ENCODE results near the gene IQCK. TPM values are rescaled to one million over a fixed set of nuclear protein-coding genes. Genes with fewer than 3 reads are reported as not detected.
"Not testable (repeated sequence)": the region's sequence is repeated elsewhere in the genome, so short reads cannot be mapped to it uniquely, and the experiment has no call there.

IQCK gene
- total RNA-seq, 1 experiment from 2014 or later, result 2.6 TPM

- Histone ChIP-seq H3K36me3 (no peaks in the 10 kb centered on the region), H3K4me3 (no peak overlapping the region), H3K4me1 (peaks cover 10% of the 10 kb centered on the region), H3K27me3 (no peaks in the 10 kb centered on the region), H3K27ac (0 out of 2 replicates have a peak overlapping the region, but pooled peaks have one; percentile 0), H3K9me3 (replicated peaks) (peaks cover 4% of the 10 kb centered on the region; the same call in 1 of the 2 replicates)
- peak; percentile 75 to 87 for DNase-seq
Measured at GRCh38 chr16:19771796-19772195, 53.7 kb downstream of the IQCK start.

GRCh38 chr16:19774024-19774423 lies 56.0 kb downstream of the IQCK start:
- DNase-seq, result no peak
- Histone ChIP-seq H3K27me3 (no peaks in the 10 kb centered on the region), H3K27ac (no peak overlapping the region), H3K36me3 (no peaks in the 10 kb centered on the region), H3K9me3 (replicated peaks) (peaks cover 3% of the 10 kb centered on the region; the same call in 1 of the 2 replicates), H3K4me3 (no peak overlapping the region), H3K4me1 (peaks cover 10% of the 10 kb centered on the region)

GRCh38 chr16:19776147-19776546 lies 58.1 kb downstream of the IQCK start:
- peaks cover 13% of the 10 kb centered on the region for H3K4me1 ChIP-seq
- DNase-seq, result no peak
- no peak overlapping the region for H3K27ac ChIP-seq
- no peaks in the 10 kb centered on the region for H3K27me3 ChIP-seq
- H3K4me3 ChIP-seq, result no peak overlapping the region
- H3K36me3 ChIP-seq, result no peaks in the 10 kb centered on the region
- no peaks in the 10 kb centered on the region for H3K9me3 ChIP-seq (replicated peaks)

- Histone ChIP-seq H3K4me1 (peaks cover 10% of the 10 kb centered on the region), H3K4me3 (no peak overlapping the region), H3K27me3 (no peaks in the 10 kb centered on the region), H3K9me3 (replicated peaks) (no peaks in the 10 kb centered on the region), H3K36me3 (no peaks in the 10 kb centered on the region), H3K27ac (no peak overlapping the region)
- DNase-seq, result no peak
Measured at GRCh38 chr16:19776565-19776964, 58.5 kb downstream of the IQCK start.

- no peak for DNase-seq
- 0 out of 2 replicates have a peak, but pooled peaks cover 3% of the 10 kb centered on the region for H3K4me1 ChIP-seq
- H3K9me3 ChIP-seq (replicated peaks), result no peaks in the 10 kb centered on the region
- H3K36me3 ChIP-seq, result no peaks in the 10 kb centered on the region
- no peak overlapping the region for H3K4me3 ChIP-seq
- no peaks in the 10 kb centered on the region for H3K27me3 ChIP-seq
- H3K27ac ChIP-seq, result no peak overlapping the region
Measured at GRCh38 chr16:19780321-19780720, 62.2 kb downstream of the IQCK start.

GRCh38 chr16:19781226-19781625 lies 63.2 kb downstream of the IQCK start:
- no peaks in the 10 kb centered on the region for H3K9me3 ChIP-seq (replicated peaks)
- H3K27ac ChIP-seq, result no peak overlapping the region
- H3K4me3 ChIP-seq, result no peak overlapping the region
- 0 out of 2 replicates have a peak, but pooled peaks cover 3% of the 10 kb centered on the region for H3K4me1 ChIP-seq
- DNase-seq, result no peak
- H3K36me3 ChIP-seq, result no peaks in the 10 kb centered on the region
- no peaks in the 10 kb centered on the region for H3K27me3 ChIP-seq

- no peak for DNase-seq
- H3K4me1 ChIP-seq, result 0 out of 2 replicates have a peak, but pooled peaks cover 3% of the 10 kb centered on the region
- no peaks in the 10 kb centered on the region for H3K9me3 ChIP-seq (replicated peaks)
- no peak overlapping the region for H3K27ac ChIP-seq
- H3K27me3 ChIP-seq, result no peaks in the 10 kb centered on the region
- no peak overlapping the region for H3K4me3 ChIP-seq
- no peaks in the 10 kb centered on the region for H3K36me3 ChIP-seq
Measured at GRCh38 chr16:19783363-19784182, 65.5 kb downstream of the IQCK start.

GRCh38 chr16:19784183-19784736 lies 66.2 kb downstream of the IQCK start:
- no peak overlapping the region for H3K4me3 ChIP-seq
- no peak for DNase-seq
- H3K27me3 ChIP-seq, result no peaks in the 10 kb centered on the region
- H3K9me3 ChIP-seq (replicated peaks), result no peaks in the 10 kb centered on the region
- no peak overlapping the region for H3K27ac ChIP-seq
- no peaks in the 10 kb centered on the region for H3K36me3 ChIP-seq
- 0 out of 2 replicates have a peak, but pooled peaks cover 3% of the 10 kb centered on the region for H3K4me1 ChIP-seq

GRCh38 chr16:19785081-19785480 lies 67.0 kb downstream of the IQCK start:
- Histone ChIP-seq H3K27ac (no peak overlapping the region), H3K9me3 (replicated peaks) (no peaks in the 10 kb centered on the region), H3K27me3 (no peaks in the 10 kb centered on the region), H3K36me3 (no peaks in the 10 kb centered on the region), H3K4me1 (0 out of 2 replicates have a peak, but pooled peaks cover 3% of the 10 kb centered on the region), H3K4me3 (no peak overlapping the region)
- no peak for DNase-seq

- Histone ChIP-seq H3K9me3 (replicated peaks) (no peaks in the 10 kb centered on the region), H3K27me3 (no peaks in the 10 kb centered on the region), H3K36me3 (no peaks in the 10 kb centered on the region), H3K4me1 (0 out of 2 replicates have a peak, but pooled peaks cover under 1% of the 10 kb centered on the region), H3K27ac (no peak overlapping the region), H3K4me3 (no peak overlapping the region)
- DNase-seq, result no peak
Measured at GRCh38 chr16:19785512-19786130, 67.5 kb downstream of the IQCK start.

GRCh38 chr16:19801369-19801768 lies 83.3 kb downstream of the IQCK start:
- not testable (repeated sequence) for H3K4me1 ChIP-seq; H3K9me3 ChIP-seq (replicated peaks); H3K27ac ChIP-seq; DNase-seq; H3K4me3 ChIP-seq; H3K27me3 ChIP-seq; H3K36me3 ChIP-seq

- H3K27me3 ChIP-seq; H3K9me3 ChIP-seq (replicated peaks); H3K4me1 ChIP-seq; H3K4me3 ChIP-seq; H3K36me3 ChIP-seq; DNase-seq; H3K27ac ChIP-seq: not testable (repeated sequence)
Measured at GRCh38 chr16:19801824-19802223, 83.8 kb downstream of the IQCK start.

- no peak overlapping the region for H3K27ac ChIP-seq
- peaks cover 3% of the 10 kb centered on the region for H3K4me1 ChIP-seq
- no peaks in the 10 kb centered on the region for H3K27me3 ChIP-seq
- H3K9me3 ChIP-seq (replicated peaks), result peaks cover 7% of the 10 kb centered on the region; the same call in 1 of the 2 replicates
- no peak for DNase-seq
- H3K36me3 ChIP-seq, result no peaks in the 10 kb centered on the region
- H3K4me3 ChIP-seq, result no peak overlapping the region
Measured at GRCh38 chr16:19802612-19803011, 84.5 kb downstream of the IQCK start.

GRCh38 chr16:19804538-19805323 lies 86.7 kb downstream of the IQCK start:
- peaks cover 7% of the 10 kb centered on the region; the same call in 1 of the 2 replicates for H3K9me3 ChIP-seq (replicated peaks)
- no peaks in the 10 kb centered on the region for H3K27me3 ChIP-seq
- H3K4me3 ChIP-seq, result peak overlapping the region; percentile 22
- DNase-seq, result peak; percentile 83 to 84
- peaks cover 6% of the 10 kb centered on the region for H3K4me1 ChIP-seq
- no peaks in the 10 kb centered on the region for H3K36me3 ChIP-seq
- H3K27ac ChIP-seq, result peak overlapping the region; percentile 60

Measured in SJCRH30 (cell line).